Ishikawa (cell line): ENCODE results near the gene ATP2B2.

Experiments used
- CEBPB ChIP-seq: IDR thresholded peaks from 2 replicates; pipeline ENCODE4 v1.6.1; 2012
- CREB1 ChIP-seq: IDR thresholded peaks from 2 replicates; pipeline ENCODE4 v1.6.1; 2012; ENCODE audit warnings: low read depth
- EGR1 ChIP-seq: IDR thresholded peaks from 2 replicates; pipeline ENCODE4 v1.6.1; 2012
- EP300 ChIP-seq: IDR thresholded peaks from 2 replicates; pipeline ENCODE4 v1.6.1; 2012; ENCODE audit warnings: borderline replicate concordance
- FOXM1 ChIP-seq: IDR thresholded peaks from 2 replicates; pipeline ENCODE4 v1.6.1; 2012; ENCODE audit warnings: low read depth, borderline replicate concordance
- NFIC ChIP-seq: IDR thresholded peaks from 2 replicates; pipeline ENCODE4 v1.6.1; 2012
- RAD21 ChIP-seq: IDR thresholded peaks from 2 replicates; pipeline ENCODE4 v1.6.1; 2012; ENCODE audit warnings: low read depth
- TAF1 ChIP-seq: IDR thresholded peaks from 2 replicates; pipeline ENCODE4 v1.6.1; 2012; ENCODE audit warnings: low read depth, mild to moderate bottlenecking
- TCF12 ChIP-seq: IDR thresholded peaks from 2 replicates; pipeline ENCODE4 v1.6.1; 2012; ENCODE audit warnings: low read depth
- TEAD4 ChIP-seq: IDR thresholded peaks from 2 replicates; pipeline ENCODE4 v1.6.1; 2012
- YY1 ChIP-seq: IDR thresholded peaks from 2 replicates; pipeline ENCODE4 v1.6.1; 2012; ENCODE audit warnings: low read depth
- ZBTB7A ChIP-seq: IDR thresholded peaks from 2 replicates; pipeline ENCODE4 v1.6.1; 2012; ENCODE audit warnings: low read depth
- TF ChIP-seq, protein P1 (sequence below): IDR thresholded peaks from 2 replicates; pipeline ENCODE4 v1.6.1; 2012
- TF ChIP-seq, protein P2 (sequence below): IDR thresholded peaks from 2 replicates; pipeline ENCODE4 v1.6.1; 2012; ENCODE audit warnings: low read depth, mild to moderate bottlenecking
- TF ChIP-seq, protein P3 (sequence below): IDR thresholded peaks from 2 replicates; pipeline ENCODE4 v1.6.1; 2012

The ATP2B2 gene

DNA sequence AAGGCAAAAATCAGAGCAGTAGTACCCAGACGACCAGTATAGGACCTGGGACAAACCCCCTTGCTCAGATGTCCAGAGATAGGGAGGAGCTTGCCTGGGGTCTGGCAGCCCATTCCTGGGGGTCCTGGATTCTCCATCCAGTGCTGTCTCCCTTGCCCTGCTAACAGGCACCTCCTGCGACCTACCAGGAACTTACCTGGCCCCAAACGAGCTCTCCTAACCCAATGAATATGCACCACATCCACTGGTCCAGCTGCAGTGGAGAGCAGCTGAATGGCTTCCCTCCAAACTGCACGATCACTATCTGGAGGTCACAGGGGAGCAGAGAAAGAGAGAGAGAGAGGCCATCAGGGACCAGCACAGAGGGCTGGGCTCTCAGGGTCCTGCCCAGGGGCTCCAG lies 165.3 kb downstream of the ATP2B2 start:
- TF ChIP-seq EP300 (no peak), TCF12 (no peak), FOXM1 (no peak), CEBPB (no peak), CREB1 (no peak), RAD21 (no peak), TAF1 (no peak), YY1 (no peak), ZBTB7A (no peak), TEAD4 (no peak), NFIC (no peak), EGR1 (no peak)
- TF ChIP-seq, protein P1, sequence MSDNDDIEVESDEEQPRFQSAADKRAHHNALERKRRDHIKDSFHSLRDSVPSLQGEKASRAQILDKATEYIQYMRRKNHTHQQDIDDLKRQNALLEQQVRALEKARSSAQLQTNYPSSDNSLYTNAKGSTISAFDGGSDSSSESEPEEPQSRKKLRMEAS = no peak
- TF ChIP-seq, protein P2, sequence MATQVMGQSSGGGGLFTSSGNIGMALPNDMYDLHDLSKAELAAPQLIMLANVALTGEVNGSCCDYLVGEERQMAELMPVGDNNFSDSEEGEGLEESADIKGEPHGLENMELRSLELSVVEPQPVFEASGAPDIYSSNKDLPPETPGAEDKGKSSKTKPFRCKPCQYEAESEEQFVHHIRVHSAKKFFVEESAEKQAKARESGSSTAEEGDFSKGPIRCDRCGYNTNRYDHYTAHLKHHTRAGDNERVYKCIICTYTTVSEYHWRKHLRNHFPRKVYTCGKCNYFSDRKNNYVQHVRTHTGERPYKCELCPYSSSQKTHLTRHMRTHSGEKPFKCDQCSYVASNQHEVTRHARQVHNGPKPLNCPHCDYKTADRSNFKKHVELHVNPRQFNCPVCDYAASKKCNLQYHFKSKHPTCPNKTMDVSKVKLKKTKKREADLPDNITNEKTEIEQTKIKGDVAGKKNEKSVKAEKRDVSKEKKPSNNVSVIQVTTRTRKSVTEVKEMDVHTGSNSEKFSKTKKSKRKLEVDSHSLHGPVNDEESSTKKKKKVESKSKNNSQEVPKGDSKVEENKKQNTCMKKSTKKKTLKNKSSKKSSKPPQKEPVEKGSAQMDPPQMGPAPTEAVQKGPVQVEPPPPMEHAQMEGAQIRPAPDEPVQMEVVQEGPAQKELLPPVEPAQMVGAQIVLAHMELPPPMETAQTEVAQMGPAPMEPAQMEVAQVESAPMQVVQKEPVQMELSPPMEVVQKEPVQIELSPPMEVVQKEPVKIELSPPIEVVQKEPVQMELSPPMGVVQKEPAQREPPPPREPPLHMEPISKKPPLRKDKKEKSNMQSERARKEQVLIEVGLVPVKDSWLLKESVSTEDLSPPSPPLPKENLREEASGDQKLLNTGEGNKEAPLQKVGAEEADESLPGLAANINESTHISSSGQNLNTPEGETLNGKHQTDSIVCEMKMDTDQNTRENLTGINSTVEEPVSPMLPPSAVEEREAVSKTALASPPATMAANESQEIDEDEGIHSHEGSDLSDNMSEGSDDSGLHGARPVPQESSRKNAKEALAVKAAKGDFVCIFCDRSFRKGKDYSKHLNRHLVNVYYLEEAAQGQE = no peak
- TF ChIP-seq, protein P3, sequence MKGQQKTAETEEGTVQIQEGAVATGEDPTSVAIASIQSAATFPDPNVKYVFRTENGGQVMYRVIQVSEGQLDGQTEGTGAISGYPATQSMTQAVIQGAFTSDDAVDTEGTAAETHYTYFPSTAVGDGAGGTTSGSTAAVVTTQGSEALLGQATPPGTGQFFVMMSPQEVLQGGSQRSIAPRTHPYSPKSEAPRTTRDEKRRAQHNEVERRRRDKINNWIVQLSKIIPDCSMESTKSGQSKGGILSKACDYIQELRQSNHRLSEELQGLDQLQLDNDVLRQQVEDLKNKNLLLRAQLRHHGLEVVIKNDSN = no peak

DNA sequence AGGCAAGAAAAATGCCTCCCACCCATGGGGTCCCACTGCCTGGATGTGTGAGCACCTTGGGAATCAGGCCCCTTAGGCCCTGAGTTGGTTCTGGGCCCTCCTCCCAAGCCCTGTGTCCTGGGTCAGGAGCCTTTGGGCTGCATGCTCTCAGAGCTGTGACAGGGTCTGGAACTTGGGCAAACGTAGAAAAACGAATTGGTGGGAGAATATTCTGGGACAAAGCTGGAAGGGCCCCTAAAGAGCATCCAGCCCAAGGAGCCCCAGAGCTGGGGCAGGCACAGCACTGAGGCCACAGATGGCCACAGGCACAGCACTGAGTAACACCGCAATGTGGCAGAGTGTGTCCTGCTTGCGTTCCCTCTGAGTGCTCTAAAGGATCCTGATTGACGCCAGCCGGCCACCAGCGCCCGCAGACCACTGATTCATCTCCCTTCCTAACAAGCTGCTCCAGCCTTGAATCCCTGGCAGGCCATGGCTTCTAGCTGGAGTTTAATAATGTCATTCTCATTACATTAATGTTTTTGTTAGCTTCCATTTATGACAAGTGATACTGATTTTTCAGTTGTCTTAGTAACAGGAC lies 165.9 kb downstream of the ATP2B2 start:
- TF ChIP-seq, protein P1 = no peak
- TF ChIP-seq ZBTB7A = no peak
- no peak for TF ChIP-seq FOXM1
- TF ChIP-seq TEAD4 = no peak
- TF ChIP-seq EGR1 = no peak

DNA sequence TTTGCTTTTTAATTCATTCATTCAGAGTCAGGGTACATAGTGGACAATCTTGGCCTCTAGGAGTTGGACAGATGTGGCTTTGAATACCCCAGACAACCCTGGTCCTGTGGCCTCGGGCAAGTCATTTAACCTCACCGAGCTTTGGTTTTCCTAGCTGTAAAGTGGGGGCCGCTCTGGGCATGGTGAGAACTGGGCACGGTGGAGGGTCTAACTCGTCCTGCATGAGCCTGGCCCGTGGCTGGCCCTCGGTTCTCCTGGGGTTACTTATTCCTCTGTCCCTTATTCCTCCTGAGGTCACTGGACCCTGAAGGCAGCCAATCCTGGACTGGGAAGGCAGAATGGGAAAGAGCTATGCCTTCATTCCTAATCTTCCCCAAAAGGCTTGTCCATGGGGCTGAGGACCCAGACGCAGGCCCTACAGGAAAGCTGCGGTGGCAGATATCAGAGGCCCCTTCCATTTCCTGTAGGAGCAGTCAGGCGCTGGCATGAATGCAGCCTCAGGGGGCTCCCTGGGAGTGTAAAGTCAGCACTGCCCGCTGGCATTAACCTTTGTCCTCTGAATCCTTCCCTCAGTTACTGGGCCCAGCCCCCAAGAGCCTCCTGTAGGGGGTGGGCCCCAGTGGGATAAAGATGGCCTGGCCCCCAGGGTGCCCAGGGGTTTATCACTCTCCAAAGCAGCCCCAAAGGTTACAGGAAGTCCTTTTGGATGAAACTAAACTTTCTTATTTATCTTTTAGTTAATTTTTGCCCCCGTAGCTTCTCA lies 166.6 kb downstream of the ATP2B2 start:
- TF ChIP-seq CEBPB (no peak), CREB1 (no peak), EGR1 (no peak), EP300 (no peak), ZBTB7A (no peak), TEAD4 (no peak), YY1 (no peak), RAD21 (no peak)

DNA sequence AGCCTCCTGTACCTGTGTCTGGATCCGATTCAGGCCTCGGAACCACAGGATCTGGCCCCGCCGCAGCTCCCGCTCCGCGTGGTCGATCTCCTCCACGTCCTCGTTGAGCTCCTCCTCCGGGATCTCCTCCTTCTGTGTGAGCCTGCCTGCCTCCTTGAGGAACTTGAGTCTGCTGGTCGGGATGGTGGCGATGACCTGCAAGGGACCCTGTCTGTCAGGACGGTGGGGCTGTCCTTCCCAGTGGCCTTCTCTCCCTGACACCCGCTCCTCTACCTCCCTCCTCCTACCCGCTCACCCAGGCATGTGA lies 167.3 kb downstream of the ATP2B2 start:
- TF ChIP-seq TEAD4 (no peak), ZBTB7A (no peak), CREB1 (no peak), YY1 (no peak), EGR1 (no peak), NFIC (no peak), RAD21 (no peak)
- TF ChIP-seq, protein P3 = no peak
- TF ChIP-seq, protein P1 = no peak
- TF ChIP-seq, protein P2 = no peak

DNA sequence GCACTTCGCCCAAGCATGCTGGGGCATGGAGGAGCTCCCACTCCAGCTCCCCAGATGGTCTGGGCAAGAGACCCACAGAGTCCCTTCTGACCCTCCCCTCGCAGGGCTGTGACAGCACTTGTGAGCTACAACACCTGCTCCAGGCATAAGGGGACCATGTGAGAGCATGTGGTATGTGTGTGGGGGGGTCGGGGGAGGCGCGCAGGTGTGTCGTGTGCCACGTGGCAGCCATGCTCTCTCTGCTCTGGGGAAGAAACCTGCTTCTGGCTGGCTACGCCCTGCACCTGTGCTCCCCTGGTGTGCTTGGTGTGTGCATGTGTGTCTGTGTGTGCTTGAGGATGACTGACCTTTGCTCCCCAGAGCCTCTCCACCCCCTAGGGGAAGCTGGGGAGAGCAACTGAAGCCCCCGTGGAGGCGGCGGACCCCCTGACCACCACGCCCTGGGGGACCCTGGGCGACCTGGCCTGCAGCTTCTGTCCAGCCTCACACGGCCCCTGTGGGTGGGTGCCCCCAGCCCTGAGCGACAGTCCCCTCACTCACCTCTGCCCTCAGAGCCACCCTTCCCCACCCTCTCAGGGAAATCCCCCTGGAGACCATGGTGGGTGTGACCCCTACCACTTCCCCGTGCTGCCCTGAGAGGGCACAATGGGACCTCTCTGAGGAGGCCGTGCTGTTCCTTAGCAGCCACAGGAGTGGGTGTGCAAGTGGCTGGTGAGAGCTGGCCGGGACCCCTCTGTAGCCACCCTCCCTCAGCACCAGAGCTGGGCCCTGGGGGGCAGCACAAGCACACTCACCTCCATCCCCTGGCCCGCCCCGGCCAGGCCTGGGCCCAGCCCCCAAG lies 167.8 kb downstream of the ATP2B2 start:
- TF ChIP-seq EP300 (no peak), TAF1 (no peak), YY1 (no peak), EGR1 (no peak)
- TF ChIP-seq, protein P3 = no peak
- TF ChIP-seq, protein P2 = no peak
